HG02798 (cell line): ENCODE results near the gene LIM2.
"Not testable (repeated sequence)": the region's sequence is repeated elsewhere in the genome, so short reads cannot be mapped to it uniquely, and the experiment has no call there.

ENCODE experiments used
- ATAC-seq: cut with Tn5 transposase; IDR thresholded peaks from one replicate; pipeline ENCODE4 v1.9.1; 2021; ENCODE audit warnings: mild to moderate bottlenecking; ENCODE audit not compliant: unreplicated experiment, poor library complexity

The LIM2 gene

DNA sequence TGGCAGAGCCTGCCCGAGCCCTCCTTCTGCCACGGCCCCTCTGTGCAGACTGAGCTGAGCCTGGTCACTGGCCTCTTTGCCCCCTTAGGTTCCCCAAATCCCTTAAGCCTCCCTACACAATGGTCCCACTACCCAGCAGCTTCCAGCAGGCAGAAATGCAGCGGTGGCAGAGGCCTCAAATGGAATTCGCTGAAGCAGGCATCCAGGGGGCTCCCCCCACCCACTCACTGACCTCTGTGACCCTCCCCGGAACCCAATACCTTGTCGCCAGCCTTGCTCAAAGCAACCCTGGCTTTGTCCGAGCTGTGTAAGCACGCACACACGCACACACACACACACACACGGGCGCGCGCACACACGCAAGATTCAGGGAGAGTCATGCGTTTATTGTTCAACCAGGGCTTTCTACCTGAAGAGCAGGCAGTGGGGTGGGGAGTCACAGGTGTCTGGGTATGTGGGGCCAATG is at the start of gene LIM2:
Gene LIM2 (minus strand): TSS at position 51 of the 466 bp plus-strand sequence. CDS start 531 bp downstream, outside the sequence.
- no peak for ATAC-seq

- ATAC-seq = no peak
Observed at GRCh38 chr19:51434456-51434855, 46.7 kb upstream of the LIM2 start.

- ATAC-seq = no peak
Observed at GRCh38 chr19:51433043-51433442, 45.3 kb upstream of the LIM2 start.

DNA sequence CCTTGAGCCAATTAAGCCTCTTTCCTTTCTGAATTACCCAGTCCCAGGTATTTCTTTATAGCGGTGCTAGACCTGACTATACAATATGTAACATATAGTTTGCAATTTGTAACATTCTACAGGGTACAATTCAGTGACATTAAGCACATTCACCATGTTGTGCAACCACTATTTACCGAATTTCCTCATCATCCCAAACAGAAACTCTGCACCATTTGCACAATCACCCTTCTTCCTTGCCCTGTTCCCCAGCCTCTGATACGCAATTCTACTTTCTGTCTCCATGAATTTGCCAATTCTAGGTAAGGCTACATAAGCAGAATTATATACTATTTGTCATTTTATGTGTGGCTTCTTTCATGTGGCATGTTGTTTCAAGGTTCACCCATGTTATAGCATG is 43.4 kb upstream of the LIM2 start:
- no peak for ATAC-seq

GRCh38 chr19:51430221-51430620 is 42.4 kb upstream of the LIM2 start:
- no peak for ATAC-seq

DNA sequence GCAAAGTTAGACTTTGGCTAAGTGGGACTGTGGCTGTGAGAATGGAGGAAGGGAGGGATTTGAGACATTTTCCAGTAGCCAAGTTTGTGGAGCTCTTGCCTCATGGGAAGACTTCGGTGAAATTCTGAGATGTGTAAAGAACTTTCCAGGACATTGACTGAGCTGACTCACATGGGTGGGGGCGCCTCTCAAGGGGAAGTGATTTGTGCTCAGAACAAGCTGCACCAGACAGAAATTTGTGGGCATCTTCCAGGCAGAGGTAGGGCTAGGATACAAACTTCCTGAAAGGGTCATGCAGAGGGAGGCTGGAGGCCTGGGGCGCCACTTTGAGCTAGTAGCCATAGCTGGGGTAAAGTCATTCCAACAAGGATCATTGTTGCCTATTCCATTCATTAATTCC is 39.4 kb upstream of the LIM2 start:
- ATAC-seq = no peak

DNA sequence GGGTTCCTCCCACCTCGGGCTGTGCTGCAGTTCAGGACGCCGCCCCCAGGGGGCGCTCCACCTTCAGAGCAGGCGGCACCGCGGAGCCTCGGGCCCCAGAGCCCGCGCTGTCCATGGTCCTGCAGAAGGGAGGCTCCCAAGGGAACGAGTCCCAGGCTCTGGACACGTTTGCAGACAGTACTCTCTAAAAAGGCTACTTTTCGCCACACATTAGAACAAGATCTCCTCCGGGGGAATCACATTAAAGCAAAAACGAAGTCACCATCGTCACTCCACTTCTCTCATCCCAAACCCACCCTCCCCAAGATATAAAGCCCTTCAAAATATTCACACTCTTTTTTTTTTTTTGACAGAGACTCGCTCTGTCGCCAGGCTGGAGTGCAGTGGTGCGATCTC is 34.3 kb upstream of the LIM2 start:
- ATAC-seq = peak; percentile 68

DNA sequence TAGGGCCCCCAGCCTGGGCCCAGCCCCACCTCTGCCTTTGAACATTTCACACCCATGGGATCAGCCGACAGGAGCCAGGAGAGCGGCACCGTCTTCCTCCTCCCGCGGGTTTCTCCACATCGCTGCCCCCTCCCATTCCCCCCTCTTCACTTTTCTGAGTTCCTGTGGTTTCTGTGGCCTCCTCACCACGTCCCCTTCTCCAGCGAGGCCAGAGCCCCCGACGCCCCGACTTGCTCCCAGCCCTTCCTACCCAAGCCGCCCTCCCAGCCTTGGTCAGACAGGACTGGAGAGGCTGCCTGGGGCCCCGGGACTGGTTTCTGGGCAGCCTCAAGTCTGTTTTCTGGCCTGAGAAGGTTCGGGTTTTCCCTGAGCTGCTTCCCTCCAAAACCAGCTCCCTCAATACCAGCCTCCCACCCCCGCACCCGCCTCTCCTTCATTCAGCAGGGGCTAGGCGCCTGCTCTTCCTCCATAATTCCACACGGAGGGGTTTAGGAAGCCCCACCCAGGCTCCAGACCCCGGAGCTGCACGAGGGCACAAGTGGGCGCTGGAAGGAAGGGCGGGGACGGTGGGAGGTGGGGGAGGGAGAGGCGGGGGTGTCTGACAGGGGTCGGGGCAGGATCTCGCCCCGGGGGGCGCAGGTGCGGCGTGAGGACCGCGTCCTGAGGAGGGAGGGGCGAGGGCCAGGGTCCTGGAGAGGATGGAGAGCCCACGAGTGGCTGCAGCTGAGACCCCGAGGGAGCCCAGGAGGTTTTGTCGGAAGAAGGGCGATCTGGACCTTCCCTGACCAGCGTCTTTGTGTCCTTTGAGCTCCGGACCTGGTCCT is 33.7 kb upstream of the LIM2 start:
- no peak for ATAC-seq

DNA sequence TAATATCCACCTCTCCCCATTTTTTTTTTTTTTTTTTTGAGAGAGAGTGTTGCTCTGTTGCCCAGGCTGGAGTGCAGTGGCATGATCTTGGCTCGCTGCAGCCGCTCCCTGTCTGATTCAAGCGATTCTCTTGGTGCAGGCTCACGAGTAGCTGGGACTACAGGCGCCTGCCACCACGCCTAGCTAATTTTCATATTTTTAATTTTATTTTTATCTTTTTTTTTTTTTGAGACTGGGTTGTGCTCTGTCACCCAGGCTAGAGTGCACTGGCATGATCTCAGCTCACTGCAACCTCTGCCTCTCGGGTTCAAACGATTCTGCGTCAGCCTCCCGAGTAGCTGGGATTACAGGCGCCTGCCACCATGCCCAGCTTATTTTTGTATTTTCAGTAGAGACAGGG is 32.7 kb upstream of the LIM2 start:
- not testable (repeated sequence) for ATAC-seq

DNA sequence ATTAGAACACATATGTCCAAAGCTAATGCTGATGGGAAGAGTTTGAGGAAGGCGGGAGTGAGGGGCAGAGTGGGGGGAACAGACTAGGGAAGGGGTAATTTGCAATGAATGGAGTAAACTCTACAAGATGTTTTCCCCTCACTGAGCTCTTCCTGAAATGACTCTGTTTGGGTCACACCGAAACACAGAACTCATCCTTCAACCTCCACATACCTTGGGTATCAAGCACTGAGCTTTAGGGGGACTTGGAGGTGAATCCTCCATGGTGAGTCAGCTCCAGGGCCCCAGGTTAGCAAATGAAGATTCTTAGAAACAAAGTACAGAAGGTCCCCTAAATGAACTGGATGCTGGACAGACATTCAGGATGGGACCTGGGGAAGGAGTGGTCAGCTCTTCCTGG is 30.9 kb upstream of the LIM2 start:
- no peak for ATAC-seq

GRCh38 chr19:51417810-51418157 is 30.0 kb upstream of the LIM2 start:
- ATAC-seq = no peak

DNA sequence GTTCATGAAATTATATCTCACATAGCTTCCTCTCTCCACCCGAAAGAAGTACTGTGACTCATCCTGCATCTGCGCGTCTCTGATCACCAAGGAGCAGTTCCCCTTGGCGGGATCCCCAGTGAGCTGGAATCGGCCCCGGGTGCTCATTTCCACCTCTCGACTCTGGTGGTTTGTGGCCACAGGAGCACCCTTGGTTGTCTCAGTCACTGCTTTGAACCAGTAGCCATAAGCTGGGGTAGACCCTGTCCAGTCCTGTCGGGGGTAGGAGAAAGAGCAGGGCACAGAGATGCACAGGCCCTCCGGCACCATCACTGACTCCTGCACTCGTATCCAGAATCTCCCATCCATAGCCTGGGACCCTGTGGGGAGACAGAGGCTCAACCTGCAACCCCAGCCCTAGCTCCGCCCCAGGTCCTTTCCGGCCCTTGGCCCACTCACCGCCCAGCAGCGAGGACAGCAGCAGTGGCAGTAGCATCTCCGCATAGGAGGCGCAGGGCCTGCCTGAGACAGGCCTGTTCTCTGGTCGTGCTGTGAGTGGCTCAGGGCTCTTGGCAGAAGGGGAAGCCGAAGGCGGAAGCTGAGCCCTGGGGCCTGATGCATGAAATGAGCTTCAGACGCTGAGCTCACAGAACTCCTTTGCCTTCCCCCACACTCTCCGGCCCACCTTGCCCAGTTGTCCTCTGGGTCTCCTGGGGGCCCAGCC is 29.5 kb upstream of the LIM2 start, which contains the start of gene SIGLEC10:
Gene SIGLEC10 (minus strand): TSS at position 536 of the 703 bp plus-strand sequence. CDS start 61 bp downstream, at position 475.
- ATAC-seq = no peak

DNA sequence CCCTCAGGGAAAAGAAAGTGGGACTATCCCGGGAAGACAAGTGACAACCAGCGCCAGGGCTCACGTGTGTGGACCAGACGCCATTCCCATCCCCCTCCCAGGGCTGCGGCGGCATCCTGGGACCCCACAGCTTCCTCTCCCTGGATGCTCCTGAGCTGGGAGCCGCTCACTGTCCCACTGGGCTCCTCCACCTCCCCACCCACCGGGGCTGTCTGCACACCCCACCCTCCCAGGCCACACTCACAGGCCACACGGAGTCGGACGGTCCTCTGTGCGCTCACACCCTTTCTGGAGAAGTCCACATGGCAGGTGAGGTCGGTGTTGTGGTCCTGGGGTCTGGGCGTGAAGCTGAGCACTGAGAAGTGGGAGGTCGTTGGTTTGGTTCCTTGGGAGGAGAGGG is 28.6 kb upstream of the LIM2 start:
- ATAC-seq = not testable (repeated sequence)

- ATAC-seq = no peak
Observed at GRCh38 chr19:51415187-51415586, 27.4 kb upstream of the LIM2 start.

- no peak for ATAC-seq
Observed at GRCh38 chr19:51410950-51411748, 23.4 kb upstream of the LIM2 start.

GRCh38 chr19:51407511-51408131 is 19.8 kb upstream of the LIM2 start:
- no peak for ATAC-seq

DNA sequence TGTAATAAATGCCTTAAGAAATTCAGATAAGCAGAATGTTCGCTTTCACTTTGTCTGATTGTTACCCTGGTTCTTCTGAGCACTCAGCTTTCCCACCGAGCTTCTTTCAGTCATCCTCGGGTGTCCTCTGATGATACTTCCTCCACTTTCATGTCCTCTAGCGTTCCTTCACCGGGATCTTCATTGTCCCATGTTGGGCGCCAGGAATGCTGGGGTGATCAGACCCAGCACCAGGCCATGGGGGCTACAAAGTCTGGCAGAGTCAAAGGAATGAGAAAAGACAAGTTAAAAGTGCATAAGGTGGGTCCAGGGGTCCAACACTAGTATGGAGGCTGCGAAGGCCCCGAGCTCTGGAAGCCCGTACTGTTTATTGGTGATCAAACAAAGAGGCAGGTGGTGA is 14.3 kb upstream of the LIM2 start:
- ATAC-seq = no peak

DNA sequence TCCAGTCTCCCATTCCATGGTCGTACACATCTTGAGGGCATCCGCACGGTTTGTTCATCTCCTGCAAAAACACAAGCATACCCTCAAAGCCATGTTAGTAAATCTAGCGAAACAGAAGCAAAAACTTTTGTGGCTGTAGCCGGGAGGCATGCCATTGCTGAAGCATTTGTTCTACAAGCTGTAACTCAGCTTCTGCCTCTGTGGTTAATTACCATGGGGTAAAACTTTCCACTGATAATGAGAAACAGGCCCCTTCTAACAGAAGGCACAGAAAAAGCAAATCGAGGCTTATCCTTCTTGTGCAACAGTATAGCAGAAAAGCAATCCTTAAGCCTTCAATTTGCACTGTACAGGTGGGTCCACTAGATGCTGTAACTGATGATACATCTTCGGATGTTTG is 12.2 kb upstream of the LIM2 start:
- not testable (repeated sequence) for ATAC-seq

DNA sequence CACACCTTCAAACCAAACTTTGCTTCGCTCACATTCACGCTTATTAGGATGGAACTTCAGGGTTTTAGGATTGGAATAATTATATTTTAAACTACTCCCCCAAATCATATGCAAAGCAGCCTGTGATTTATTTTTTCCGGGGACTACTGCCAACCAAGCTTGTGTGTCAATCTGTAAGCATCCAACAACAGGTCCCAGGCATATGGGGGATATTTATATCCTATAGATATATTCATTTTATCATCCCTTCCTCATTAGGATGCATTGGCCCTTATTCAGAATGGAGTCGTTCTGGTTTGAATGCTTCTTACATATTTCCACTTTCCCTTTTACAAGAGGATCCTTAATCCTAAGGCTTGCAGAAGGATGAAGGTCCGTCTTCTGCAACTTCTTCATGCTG is 11.5 kb upstream of the LIM2 start:
- ATAC-seq = no peak

- ATAC-seq = no peak
Observed at GRCh38 chr19:51398096-51398704, 10.4 kb upstream of the LIM2 start.
